GM12865 (cell line): ENCODE results near the gene FOXL2NB.

Source experiments
- DNase-seq: peaks from one replicate; pipeline ENCODE4 v3.0.0; 2010; ENCODE audit warnings: low read depth
- H3K4me3 ChIP-seq: 2 replicates; pipeline ENCODE4 v1.5.1; 2011; ENCODE audit warnings: mild to moderate bottlenecking, low read depth, low read length, control low read depth
- CTCF ChIP-seq: IDR thresholded peaks from 2 replicates; pipeline ENCODE4 v1.5.1; 2011; ENCODE audit warnings: low read length, control low read depth, low read depth, inconsistent platforms; ENCODE audit not compliant: insufficient read depth; ENCODE audit errors: missing control alignments

FOXL2NB gene

DNA sequence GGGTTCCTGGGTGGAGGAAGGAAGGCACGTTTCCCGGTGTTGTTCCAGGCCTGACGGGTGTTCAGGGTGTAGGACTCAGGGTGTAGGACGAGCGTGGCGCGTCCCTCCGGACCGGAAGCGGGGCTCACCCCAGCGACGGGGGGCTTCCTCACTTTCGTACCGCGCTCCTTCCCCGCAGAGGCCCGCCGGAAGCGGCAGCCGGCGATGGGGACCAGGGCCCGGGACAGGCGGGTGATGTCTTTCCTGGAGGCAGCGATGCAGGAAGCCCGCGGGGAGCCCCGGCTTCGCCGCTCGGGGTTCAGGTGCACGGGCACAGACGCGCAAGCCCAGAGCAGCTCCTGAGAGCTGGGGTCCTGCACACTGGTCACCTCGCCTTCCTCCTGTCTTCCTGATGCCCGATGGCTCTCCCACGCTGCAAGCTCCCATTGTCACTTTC lies 13.4 kb downstream of the FOXL2NB start:
- no peak for DNase-seq
- no peak for TF ChIP-seq CTCF

GRCh38 chr3:138962854-138963560 lies 16.0 kb downstream of the FOXL2NB start:
- DNase-seq: no peak
- no peak overlapping the region for H3K4me3 ChIP-seq
- TF ChIP-seq CTCF: no peak

More for the DNA sequence above, 13.4 kb downstream of the FOXL2NB start:
- no peak overlapping the region for H3K4me3 ChIP-seq

DNA sequence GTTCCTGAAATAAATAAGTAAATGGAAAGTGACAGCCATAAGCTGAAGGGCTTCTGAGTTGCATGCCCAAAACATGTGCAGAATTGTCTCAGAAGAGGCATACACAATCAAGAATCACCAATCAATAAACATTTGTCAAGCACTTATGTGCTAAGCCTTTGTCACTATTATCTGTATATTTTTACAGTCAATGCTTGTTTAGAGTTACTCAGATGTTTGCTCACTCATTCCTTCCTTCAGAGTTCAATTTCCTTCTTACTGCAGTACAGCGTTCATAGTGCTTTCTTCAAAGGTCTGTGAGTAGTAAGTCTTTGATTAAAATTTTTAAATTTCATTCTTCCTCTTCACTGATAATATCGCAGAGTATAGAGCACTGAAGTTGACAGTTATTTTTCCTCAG lies 17.2 kb downstream of the FOXL2NB start:
- no peak for TF ChIP-seq CTCF
- no peak for DNase-seq
- no peak overlapping the region for H3K4me3 ChIP-seq

DNA sequence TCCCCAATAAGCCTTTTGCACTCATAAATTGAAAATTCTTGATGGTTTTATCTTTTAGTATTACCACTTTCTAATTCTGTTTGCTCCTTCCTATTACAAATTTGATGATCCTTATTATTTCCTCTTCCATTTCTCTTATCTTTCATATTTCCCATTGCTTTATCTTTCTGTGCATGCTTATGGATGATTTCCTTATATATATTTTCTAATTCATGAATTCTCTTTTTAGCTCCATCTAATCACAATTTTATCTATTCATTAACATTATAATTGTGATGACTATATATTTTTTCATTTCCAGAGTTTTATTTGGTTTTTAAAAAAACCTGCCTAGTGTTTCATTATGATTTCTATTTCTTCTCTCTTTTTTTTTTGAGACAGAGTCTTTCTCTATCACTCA lies 17.9 kb downstream of the FOXL2NB start:
- no peak for DNase-seq
- H3K4me3 ChIP-seq: no peak overlapping the region
- no peak for TF ChIP-seq CTCF

GRCh38 chr3:138971766-138972320 lies 24.8 kb downstream of the FOXL2NB start:
- DNase-seq: no peak
- no peak overlapping the region for H3K4me3 ChIP-seq
- no peak for TF ChIP-seq CTCF

DNA sequence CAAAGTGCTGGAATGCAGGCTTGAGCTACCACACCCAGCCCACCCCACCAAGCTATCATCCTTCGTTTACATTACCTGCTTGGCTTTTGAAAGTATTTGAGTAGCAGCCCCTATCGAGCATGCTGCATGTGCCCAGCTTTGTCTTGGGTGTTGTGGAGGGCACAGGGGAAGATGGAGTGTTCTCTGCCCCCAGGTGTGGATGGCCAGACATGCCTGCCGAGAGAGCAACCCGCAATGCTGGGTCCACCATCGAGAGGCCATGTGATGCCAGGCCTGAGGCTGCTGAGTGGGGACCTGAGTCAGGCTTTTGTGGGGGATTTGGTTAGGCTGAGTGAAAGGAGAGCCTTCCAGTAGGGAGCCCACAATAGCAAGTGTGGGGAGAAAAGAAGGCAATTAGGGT lies 25.9 kb downstream of the FOXL2NB start:
- no peak overlapping the region for H3K4me3 ChIP-seq
- TF ChIP-seq CTCF: no peak
- DNase-seq: no peak

DNA sequence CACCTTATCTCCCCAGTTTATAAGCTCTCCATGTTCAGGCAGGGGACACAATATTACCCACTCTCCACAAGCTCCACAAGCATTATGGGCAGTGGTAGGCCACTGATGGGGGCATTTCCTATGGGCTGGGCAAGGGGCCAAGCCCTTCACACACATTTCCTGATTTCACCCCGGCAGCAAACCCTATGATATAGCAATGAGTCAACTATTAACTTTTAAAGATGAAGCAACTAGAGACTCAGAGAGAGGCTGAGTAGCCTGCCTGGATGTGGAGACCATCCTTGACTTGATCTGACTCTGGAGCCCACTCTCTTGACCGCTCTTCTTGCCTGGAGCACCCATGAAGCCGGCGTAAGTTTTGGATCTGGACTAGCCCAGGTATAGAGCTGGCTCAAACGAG lies 27.4 kb downstream of the FOXL2NB start:
- H3K4me3 ChIP-seq: no peak overlapping the region
- DNase-seq: no peak
- no peak for TF ChIP-seq CTCF
